Trophoblast cell (in vitro differentiated cells and primary cell): ENCODE results near the gene CGB1.

Experiments used
- DNase-seq, 2 donors: peaks; one replicate each; pipeline ENCODE4 v3.0.0-alpha.2; 2016
- H2AFZ ChIP-seq: 2 replicates; pipeline ENCODE4 v1.6.1; 2013; ENCODE audit warnings: low read length, moderate library complexity, mild to moderate bottlenecking; ENCODE audit not compliant: insufficient read depth, poor library complexity
- H2AK5ac ChIP-seq: 2 replicates; pipeline ENCODE4 v1.6.1; 2013; ENCODE audit warnings: mild to moderate bottlenecking, low read length
- H2BK120ac ChIP-seq: 2 replicates; pipeline ENCODE4 v1.6.1; 2013; ENCODE audit warnings: low read length, mild to moderate bottlenecking, moderate library complexity; ENCODE audit not compliant: insufficient read depth, poor library complexity
- H2BK12ac ChIP-seq: 2 replicates; pipeline ENCODE4 v1.6.1; 2013; ENCODE audit warnings: mild to moderate bottlenecking, low read length, moderate library complexity
- H2BK5ac ChIP-seq: 2 replicates; pipeline ENCODE4 v1.6.1; 2013; ENCODE audit warnings: low read length, low read depth, moderate library complexity, mild to moderate bottlenecking; ENCODE audit not compliant: poor library complexity
- H3K14ac ChIP-seq: 2 replicates; pipeline ENCODE4 v1.6.1; 2013; ENCODE audit warnings: mild to moderate bottlenecking, low read length
- H3K18ac ChIP-seq: 2 replicates; pipeline ENCODE4 v1.6.1; 2013; ENCODE audit warnings: mild to moderate bottlenecking, low read length
- H3K23ac ChIP-seq: 2 replicates; pipeline ENCODE4 v1.6.1; 2013; ENCODE audit warnings: low read length
- H3K27ac ChIP-seq: 2 replicates; pipeline ENCODE4 v1.5.1; 2013; ENCODE audit warnings: low read depth, mild to moderate bottlenecking, inconsistent platforms, low read length, moderate library complexity
- H3K27me3 ChIP-seq: 2 replicates; pipeline ENCODE4 v1.6.1; 2013; ENCODE audit warnings: inconsistent platforms, mild to moderate bottlenecking, low read length, moderate library complexity; ENCODE audit not compliant: insufficient read depth
- H3K36me3 ChIP-seq, 2 experiments: 1 replicate in 1 of 2; 2 replicates in 1 of 2; pipeline ENCODE4 v1.6.1; 2013; ENCODE audit warnings: low read length in 2 of 2, mild to moderate bottlenecking in 2 of 2, moderate library complexity in 1 of 2; ENCODE audit not compliant: insufficient read depth in 2 of 2, control insufficient read depth in 1 of 2
- H3K4ac ChIP-seq: 2 replicates; pipeline ENCODE4 v1.6.1; 2013; ENCODE audit warnings: low read depth, mild to moderate bottlenecking, low read length, moderate library complexity
- H3K4me1 ChIP-seq, 2 experiments: 1 replicate in 1 of 2; 2 replicates in 1 of 2; pipeline ENCODE4 v1.6.1; 2013; ENCODE audit warnings: low read length in 2 of 2, mild to moderate bottlenecking in 2 of 2, moderate library complexity in 1 of 2; ENCODE audit not compliant: insufficient read depth in 2 of 2, control insufficient read depth in 1 of 2
- H3K4me2 ChIP-seq: 2 replicates; pipeline ENCODE4 v1.6.1; 2013; ENCODE audit warnings: inconsistent platforms, mild to moderate bottlenecking, low read length, moderate library complexity
- H3K4me3 ChIP-seq: 2 replicates; pipeline ENCODE4 v1.5.1; 2013; ENCODE audit warnings: mild to moderate bottlenecking, low read depth, low read length, inconsistent platforms
- H3K79me1 ChIP-seq: one replicate; pipeline ENCODE4 v1.6.1; 2013; ENCODE audit warnings: low read length
- H3K79me2 ChIP-seq: 2 replicates; pipeline ENCODE4 v1.6.1; 2013; ENCODE audit warnings: low read length, mild to moderate bottlenecking; ENCODE audit not compliant: control insufficient read depth, insufficient read depth, poor library complexity
- H3K9ac ChIP-seq: 2 replicates; pipeline ENCODE4 v1.6.1; 2013; ENCODE audit warnings: mild to moderate bottlenecking, low read length
- H3K9me3 ChIP-seq: 2 replicates; pipeline ENCODE4 v1.6.1; 2013; ENCODE audit warnings: low read depth, mild to moderate bottlenecking, control low read depth, inconsistent platforms, low read length; ENCODE audit not compliant: insufficient read depth
- H4K12ac ChIP-seq: 2 replicates; pipeline ENCODE4 v1.6.1; 2013; ENCODE audit warnings: low read depth, mild to moderate bottlenecking, low read length, moderate library complexity
- H4K8ac ChIP-seq: 2 replicates; pipeline ENCODE4 v1.6.1; 2013; ENCODE audit warnings: low read depth, mild to moderate bottlenecking, low read length, moderate library complexity
- H4K91ac ChIP-seq: one replicate; pipeline ENCODE4 v1.6.1; 2013; ENCODE audit warnings: low read depth, mild to moderate bottlenecking, low read length, moderate library complexity
- WGBS: extraction: QIAGEN DNeasy Blood & Tissue Kit; methylation state at CpG from one replicate; pipeline ENCODE4 v1.1.7; 2013; ENCODE audit warnings: missing lambda C conversion rate; ENCODE audit not compliant: insufficient read length, insufficient coverage; ENCODE audit errors: extremely low coverage; 5-methylcytosine and 5-hydroxymethylcytosine counted together

Gene CGB1

DNA sequence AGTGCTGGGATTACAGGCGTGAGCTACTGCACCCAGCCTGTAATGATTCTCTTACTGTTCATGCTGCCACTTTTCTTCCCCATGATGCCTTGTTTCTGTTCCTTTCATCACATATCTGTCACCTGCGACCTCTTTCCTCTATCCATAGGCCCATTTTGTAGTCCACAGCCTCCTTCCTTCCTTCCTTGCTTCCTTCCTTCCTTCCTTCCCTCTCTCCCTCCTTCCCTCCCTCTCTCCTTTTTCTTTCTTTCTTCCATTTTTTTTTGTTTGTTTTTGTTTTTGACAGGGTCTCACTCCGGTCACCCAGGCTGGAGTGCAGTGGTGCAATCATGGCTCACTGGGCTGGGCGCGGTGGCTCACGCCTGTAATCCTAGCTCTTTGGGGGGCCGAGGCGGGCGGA lies 47.8 kb downstream of the CGB1 start:
- H3K9me3 ChIP-seq, result no peaks in the 10 kb centered on the region
- H3K79me1 ChIP-seq, result peaks cover 17% of the 10 kb centered on the region
- no peak overlapping the region for H3K27ac ChIP-seq
- H3K4ac ChIP-seq, result no peak overlapping the region
- H3K18ac ChIP-seq, result no peak overlapping the region
- no peak overlapping the region for H2BK120ac ChIP-seq
- H3K14ac ChIP-seq, result no peak overlapping the region
- no CpG with 5 or more reads among the region's 9 CpGs for WGBS
- H4K12ac ChIP-seq, result no peak overlapping the region
- H3K79me2 ChIP-seq, result peaks cover 15% of the 10 kb centered on the region
- no peak overlapping the region for H3K9ac ChIP-seq
- no peaks in the 10 kb centered on the region for H3K27me3 ChIP-seq
- no peak overlapping the region for H3K23ac ChIP-seq
- no peak overlapping the region for H4K91ac ChIP-seq
- peaks cover 46 to 52% of the 10 kb centered on the region in 2 experiments for H3K36me3 ChIP-seq
- H3K4me3 ChIP-seq, result no peak overlapping the region
- H3K4me1 ChIP-seq, result peaks cover 21 to 22% of the 10 kb centered on the region in 2 experiments
- no peak overlapping the region for H2BK5ac ChIP-seq
- H2AK5ac ChIP-seq, result no peak overlapping the region
- H2AFZ ChIP-seq, result no peak overlapping the region
- H4K8ac ChIP-seq, result no peak overlapping the region
- H3K4me2 ChIP-seq, result no peak overlapping the region
- DNase-seq, result no peak
- no peak overlapping the region for H2BK12ac ChIP-seq

DNA sequence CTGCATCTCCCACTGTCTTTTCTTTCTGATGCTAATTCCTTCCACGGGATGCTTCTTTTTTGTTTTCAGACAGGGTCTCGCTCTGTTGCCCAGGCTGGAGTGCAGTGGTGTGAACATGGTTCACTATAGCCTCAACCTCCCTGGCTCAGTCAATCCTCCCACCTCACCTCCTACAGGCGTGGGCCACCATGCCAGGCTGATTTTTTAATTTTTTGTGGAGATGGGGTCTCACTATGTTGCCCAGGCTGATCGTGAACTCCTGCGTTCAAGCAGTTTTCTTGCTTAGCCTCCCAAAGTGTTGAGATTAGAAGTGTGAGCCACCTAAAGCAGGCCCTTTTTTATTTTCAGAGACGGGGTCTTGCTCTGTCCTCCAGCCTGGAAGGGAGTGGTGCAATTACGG lies 48.4 kb downstream of the CGB1 start:
- DNase-seq, result no peak
- Histone ChIP-seq H4K8ac (no peak overlapping the region), H2AK5ac (no peak overlapping the region), H2AFZ (no peak overlapping the region), H3K14ac (no peak overlapping the region), H3K36me3 (peaks cover 47 to 53% of the 10 kb centered on the region in 2 experiments), H2BK5ac (no peak overlapping the region), H2BK12ac (no peak overlapping the region), H4K12ac (no peak overlapping the region), H3K9ac (no peak overlapping the region), H2BK120ac (no peak overlapping the region), H3K79me2 (peaks cover 14% of the 10 kb centered on the region), H3K4ac (no peak overlapping the region), H3K23ac (no peak overlapping the region), H4K91ac (no peak overlapping the region), H3K79me1 (peaks cover 13% of the 10 kb centered on the region), H3K18ac (no peak overlapping the region), H3K27me3 (no peaks in the 10 kb centered on the region), H3K9me3 (no peaks in the 10 kb centered on the region), H3K27ac (no peak overlapping the region), H3K4me3 (no peak overlapping the region), H3K4me2 (no peak overlapping the region), H3K4me1 (peaks cover 21 to 22% of the 10 kb centered on the region in 2 experiments)
- no CpG with 5 or more reads among the region's 7 CpGs for WGBS

DNA sequence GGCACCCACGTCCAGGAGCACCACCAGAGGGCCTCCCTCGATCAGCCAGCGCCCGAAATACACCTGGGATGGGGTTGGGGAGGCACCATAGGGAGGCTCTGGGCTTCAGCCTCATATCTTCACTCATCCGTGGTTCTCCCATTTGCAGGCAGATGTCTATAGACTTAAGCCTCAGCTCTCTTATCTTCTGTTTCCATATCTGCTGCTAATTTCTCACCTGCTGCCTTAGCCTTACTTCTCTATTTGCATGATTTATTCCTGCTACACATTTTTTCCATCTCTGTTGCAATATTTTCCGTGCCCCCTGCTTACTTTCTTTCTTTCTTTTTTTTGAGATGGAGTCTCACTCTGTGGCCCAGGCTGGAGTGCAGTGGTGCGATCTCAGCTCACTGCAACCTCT lies 49.4 kb downstream of the CGB1 start:
- Histone ChIP-seq H3K4ac (no peak overlapping the region), H3K9ac (no peak overlapping the region), H3K4me2 (no peak overlapping the region), H2BK12ac (no peak overlapping the region), H3K9me3 (no peaks in the 10 kb centered on the region), H3K14ac (no peak overlapping the region), H3K27ac (no peak overlapping the region), H2BK5ac (no peak overlapping the region), H2AFZ (no peak overlapping the region), H4K12ac (no peak overlapping the region), H2BK120ac (no peak overlapping the region), H3K23ac (no peak overlapping the region), H4K91ac (no peak overlapping the region), H3K4me1 (peaks cover 21 to 22% of the 10 kb centered on the region in 2 experiments), H3K36me3 (peaks cover 55 to 62% of the 10 kb centered on the region in 2 experiments), H2AK5ac (no peak overlapping the region), H4K8ac (no peak overlapping the region), H3K27me3 (no peaks in the 10 kb centered on the region), H3K79me1 (peaks cover 6% of the 10 kb centered on the region), H3K18ac (no peak overlapping the region), H3K79me2 (peaks cover 7% of the 10 kb centered on the region), H3K4me3 (no peak overlapping the region)
- WGBS, result no CpG with 5 or more reads among the region's 7 CpGs
- DNase-seq, result no peak

DNA sequence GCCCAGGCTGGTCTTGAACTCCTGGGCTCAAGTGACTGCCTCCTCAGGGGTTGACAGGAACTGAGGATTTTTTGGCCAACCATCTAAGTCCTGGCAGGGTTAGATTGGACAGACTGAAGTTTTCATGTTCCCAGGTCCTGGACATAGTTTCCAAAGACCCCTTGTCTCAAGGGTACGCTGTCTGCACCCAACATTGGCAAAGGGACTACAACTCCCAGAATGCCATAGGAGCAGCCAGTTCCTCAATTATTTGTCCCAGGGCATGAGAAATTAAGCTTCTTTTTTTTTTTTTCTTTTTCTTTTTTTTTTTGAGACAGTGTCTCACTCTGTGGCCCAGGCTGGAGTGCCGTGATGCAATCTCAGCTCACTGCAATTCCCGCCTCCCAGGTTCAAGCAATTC lies 50.5 kb downstream of the CGB1 start:
- no peaks in the 10 kb centered on the region for H3K79me2 ChIP-seq
- no peak overlapping the region for H3K9ac ChIP-seq
- H4K91ac ChIP-seq, result no peak overlapping the region
- DNase-seq, result no peak
- no peak overlapping the region for H3K4me3 ChIP-seq
- H3K23ac ChIP-seq, result no peak overlapping the region
- H2AFZ ChIP-seq, result no peak overlapping the region
- no peaks in the 10 kb centered on the region for H3K27me3 ChIP-seq
- no peak overlapping the region for H3K18ac ChIP-seq
- no peak overlapping the region for H3K14ac ChIP-seq
- peaks cover 65 to 69% of the 10 kb centered on the region in 2 experiments for H3K36me3 ChIP-seq
- H2BK5ac ChIP-seq, result no peak overlapping the region
- no peak overlapping the region for H4K8ac ChIP-seq
- H2AK5ac ChIP-seq, result no peak overlapping the region
- no peaks in the 10 kb centered on the region for H3K9me3 ChIP-seq
- no peak overlapping the region for H2BK120ac ChIP-seq
- H4K12ac ChIP-seq, result no peak overlapping the region
- H2BK12ac ChIP-seq, result no peak overlapping the region
- H3K4me2 ChIP-seq, result no peak overlapping the region
- no CpG with 5 or more reads among the region's 3 CpGs for WGBS
- H3K4ac ChIP-seq, result no peak overlapping the region
- peaks cover 14 to 15% of the 10 kb centered on the region in 2 experiments for H3K4me1 ChIP-seq
- peaks cover 4% of the 10 kb centered on the region for H3K79me1 ChIP-seq
- H3K27ac ChIP-seq, result no peak overlapping the region
